Mucosa of descending colon (tissue), 3 donors: Measurements from ENCODE around the gene TOGARAM2. TPM values are rescaled to one million over a fixed set of nuclear protein-coding genes. Genes with fewer than 3 reads are reported as not detected.
"Not testable (repeated sequence)": the region's sequence is repeated elsewhere in the genome, so short reads cannot be mapped to it uniquely, and the experiment has no call there.

Source experiments
- ATAC-seq: fragments of 200-7000 bp; cut with Tn5 transposase; one replicate; pipeline ENCODE4 v1.9.1; 2020; ENCODE audit warnings: mild to moderate bottlenecking, moderate library complexity
- DNase-seq, 3 donors: peaks; one replicate each; pipeline ENCODE4 v3.0.0-alpha.2; 2020
- H3K36me3 ChIP-seq: fragments of 200-600 bp; one replicate; pipeline ENCODE4 v1.8.0; 2021; ENCODE audit warnings: low read depth, mild to moderate bottlenecking
- H3K4me1 ChIP-seq: fragments of 200-600 bp; one replicate; pipeline ENCODE4 v1.8.0; 2021; ENCODE audit warnings: low read depth, mild to moderate bottlenecking
- H3K4me3 ChIP-seq: fragments of 200-600 bp; one replicate; pipeline ENCODE4 v1.8.0; 2021; ENCODE audit warnings: mild to moderate bottlenecking
- H3K9me3 ChIP-seq: fragments of 200-600 bp; one replicate; pipeline ENCODE4 v1.8.0; 2021; ENCODE audit warnings: mild to moderate bottlenecking
- intact Hi-C, 2 donors: fragments of 100-400 bp; cut with DNase I in 1 of 2; cut with micrococcal nuclease in 1 of 2; formaldehyde crosslinking; loops; one replicate each; pipeline versions ENCODE4 v1.11.0 to v1.11.1; 2022; cut with DNase I, micrococcal nuclease
- total RNA-seq, 3 donors: library from RNA; stranded (reverse); fragmentation: NEBNext Ultra II Directional in 2 of 3; extraction: Animal tissue kit (Norgen Biotek cat#: 25700) in 2 of 3; gene quantifications; one replicate each; pipeline versions ENCODE4 v1.2.1 to v1.2.4, GENCODE V29; 2021 to 2023
- TF ChIP-seq, protein P1 (sequence below): fragments of 200-600 bp; IDR thresholded peaks from one replicate; pipeline ENCODE4 v1.8.0; 2022; ENCODE audit warnings: antibody characterized with exemption, mild to moderate bottlenecking
- donor health status: DM: no; HTN: no; CAD: no; lungs with moderate emphysema.
- donor health status: DM: no; HTN: no; CAD: no.
- donor health status: DM: no; HTN: yes; CAD: no.

The TOGARAM2 gene
- total RNA-seq, 3 donors from 2014 or later = 0.58 to 3.2 (median 0.81) TPM

DNA sequence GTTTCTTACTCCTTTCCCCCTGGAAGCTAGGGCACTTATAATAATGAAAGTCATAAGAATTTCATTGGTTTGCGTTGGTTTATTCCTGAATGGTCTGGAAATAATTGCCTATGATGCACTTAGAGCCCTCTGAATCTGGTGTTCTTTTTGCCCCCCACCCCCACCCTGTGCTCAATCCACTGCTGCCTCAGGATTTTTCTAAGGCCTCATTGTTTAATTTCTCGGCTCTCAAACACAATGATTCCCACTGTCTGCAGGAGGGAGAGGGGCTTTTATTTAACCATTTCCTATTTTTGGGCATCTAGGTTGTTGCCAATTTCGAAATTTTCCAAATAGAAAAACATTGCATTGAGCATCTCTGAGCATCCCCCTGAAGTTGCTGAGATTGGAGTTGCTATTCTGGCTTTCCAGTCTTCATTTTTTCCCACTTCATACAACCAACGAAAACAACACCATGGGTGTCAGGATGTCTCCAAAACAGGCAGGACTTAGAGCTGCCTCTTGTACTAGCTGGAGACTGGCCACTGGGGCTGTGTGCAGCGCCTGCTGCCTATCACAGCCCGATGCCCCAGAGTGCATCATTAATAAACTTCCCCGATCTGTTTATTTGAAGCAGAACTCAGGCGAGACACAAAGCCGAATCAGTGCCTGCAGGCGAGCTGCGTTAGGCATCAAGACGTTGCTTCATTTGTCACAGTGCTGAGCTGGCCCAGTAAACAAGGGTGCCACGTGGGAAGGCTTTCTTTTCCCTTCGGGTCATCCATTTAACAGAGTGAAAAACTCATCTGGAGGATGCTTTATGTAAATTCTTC is 95.0 kb downstream of the TOGARAM2 start:
- Histone ChIP-seq H3K4me3 (no peak overlapping the region), H3K4me1 (no peaks in the 10 kb centered on the region), H3K36me3 (no peaks in the 10 kb centered on the region), H3K9me3 (no peaks in the 10 kb centered on the region)
- TF ChIP-seq, protein P1, sequence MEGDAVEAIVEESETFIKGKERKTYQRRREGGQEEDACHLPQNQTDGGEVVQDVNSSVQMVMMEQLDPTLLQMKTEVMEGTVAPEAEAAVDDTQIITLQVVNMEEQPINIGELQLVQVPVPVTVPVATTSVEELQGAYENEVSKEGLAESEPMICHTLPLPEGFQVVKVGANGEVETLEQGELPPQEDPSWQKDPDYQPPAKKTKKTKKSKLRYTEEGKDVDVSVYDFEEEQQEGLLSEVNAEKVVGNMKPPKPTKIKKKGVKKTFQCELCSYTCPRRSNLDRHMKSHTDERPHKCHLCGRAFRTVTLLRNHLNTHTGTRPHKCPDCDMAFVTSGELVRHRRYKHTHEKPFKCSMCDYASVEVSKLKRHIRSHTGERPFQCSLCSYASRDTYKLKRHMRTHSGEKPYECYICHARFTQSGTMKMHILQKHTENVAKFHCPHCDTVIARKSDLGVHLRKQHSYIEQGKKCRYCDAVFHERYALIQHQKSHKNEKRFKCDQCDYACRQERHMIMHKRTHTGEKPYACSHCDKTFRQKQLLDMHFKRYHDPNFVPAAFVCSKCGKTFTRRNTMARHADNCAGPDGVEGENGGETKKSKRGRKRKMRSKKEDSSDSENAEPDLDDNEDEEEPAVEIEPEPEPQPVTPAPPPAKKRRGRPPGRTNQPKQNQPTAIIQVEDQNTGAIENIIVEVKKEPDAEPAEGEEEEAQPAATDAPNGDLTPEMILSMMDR = no peak
- no peak for ATAC-seq
- intact Hi-C loops = no loop called here
- DNase-seq = no peak

DNA sequence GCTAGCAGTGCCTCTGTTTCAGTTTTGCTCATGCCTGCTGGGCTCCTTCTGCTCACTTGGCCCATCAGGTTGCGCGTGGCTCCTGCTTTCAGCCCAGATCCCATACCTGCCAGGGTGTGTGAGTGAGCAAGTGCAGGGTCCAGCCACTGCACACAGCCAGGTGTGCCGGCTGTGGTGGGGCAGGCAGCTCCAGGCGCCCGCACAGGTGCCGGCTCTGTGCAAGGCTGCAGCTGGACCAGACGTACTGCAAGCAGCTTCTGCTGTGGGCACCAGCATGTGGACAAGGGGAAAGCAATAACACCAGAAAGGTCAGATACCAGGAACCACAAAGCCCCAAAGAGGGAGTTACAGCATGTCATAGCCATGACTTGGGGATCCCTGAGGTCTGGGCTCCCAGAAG is 98.8 kb downstream of the TOGARAM2 start:
- intact Hi-C loops = no loop called here
- DNase-seq (no peak), ATAC-seq (no peak)
- Histone ChIP-seq H3K4me1 (no peaks in the 10 kb centered on the region), H3K36me3 (no peaks in the 10 kb centered on the region), H3K4me3 (no peak overlapping the region), H3K9me3 (no peaks in the 10 kb centered on the region)
- TF ChIP-seq, protein P1 = no peak

DNA sequence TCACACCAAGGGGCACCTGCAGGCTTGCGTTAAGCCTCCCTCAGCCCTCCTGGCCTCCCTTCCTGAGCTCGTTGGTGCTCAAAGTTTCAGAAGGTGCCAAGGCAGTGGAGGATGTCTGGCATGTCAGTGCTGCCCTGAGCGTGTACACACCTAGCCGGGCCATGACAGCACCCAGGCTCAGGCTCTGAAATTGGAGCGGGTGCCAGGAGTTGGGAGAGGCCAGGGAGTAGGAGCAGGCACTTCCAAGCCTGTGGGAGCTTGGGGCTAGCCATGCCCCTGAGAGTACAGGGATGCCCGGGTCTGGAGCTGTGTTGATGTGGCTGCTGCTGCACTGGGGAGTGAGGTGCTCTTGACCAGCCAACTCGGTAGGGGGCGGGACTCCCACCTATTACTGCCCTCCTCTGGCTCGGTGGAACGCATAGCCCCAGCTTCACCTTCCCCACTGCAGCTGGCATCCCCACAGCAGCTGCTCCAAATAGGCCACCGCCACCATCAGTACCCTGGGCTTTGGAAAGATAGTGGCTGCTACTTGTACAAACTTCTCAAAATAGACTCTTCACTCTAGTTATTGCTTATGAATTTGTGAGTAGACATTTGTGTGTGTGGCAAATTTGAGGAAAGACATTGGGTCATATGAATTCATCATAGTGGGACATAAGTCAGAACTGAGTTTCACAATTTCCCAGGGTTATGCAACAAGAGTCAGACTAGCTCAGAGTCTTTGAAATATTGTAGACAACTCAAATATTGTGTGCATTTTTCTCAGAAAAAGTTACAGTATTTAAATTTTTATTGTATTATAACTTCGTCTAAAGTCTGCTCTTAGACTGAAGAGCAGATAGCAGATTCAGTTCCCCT is 100.0 kb downstream of the TOGARAM2 start:
- DNase-seq (no peak), ATAC-seq (no peak)
- H3K9me3 ChIP-seq = no peaks in the 10 kb centered on the region
- H3K4me3 ChIP-seq = no peak overlapping the region
- TF ChIP-seq, protein P1 = no peak
- no peaks in the 10 kb centered on the region for H3K4me1 ChIP-seq
- intact Hi-C loops = no loop called here
- H3K36me3 ChIP-seq = no peaks in the 10 kb centered on the region

DNA sequence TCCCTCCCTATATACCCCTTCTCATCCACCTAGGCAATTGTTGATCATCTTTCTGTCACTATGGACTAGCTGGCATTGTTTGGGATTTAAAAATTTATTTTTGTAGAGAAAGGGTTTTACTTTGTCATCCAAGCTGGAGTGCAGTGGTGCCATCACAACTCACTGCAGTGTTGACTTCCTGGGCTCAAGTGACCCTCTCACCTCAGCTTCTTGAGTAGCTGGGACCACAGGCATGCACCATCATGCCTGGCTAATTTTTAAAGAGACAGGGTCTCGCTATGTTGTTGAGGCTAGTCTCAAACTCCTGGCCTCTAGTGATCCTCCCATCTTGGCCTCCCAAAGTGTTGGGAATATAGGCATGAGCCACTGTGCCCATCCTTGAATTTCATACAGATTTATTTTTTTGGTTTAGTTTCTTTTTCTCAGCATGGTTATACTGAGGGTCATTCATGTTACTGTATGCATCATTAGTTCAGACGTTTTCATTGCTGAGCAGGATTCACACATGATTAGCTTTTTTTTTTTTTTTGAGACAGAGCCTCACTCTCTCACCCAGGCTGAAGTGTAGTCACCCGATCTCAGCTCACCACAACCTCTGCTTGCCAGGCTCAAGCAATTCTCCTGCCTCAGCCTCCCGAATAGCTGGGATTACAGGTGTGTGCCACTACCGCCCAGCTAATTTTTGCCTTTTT is 101.9 kb downstream of the TOGARAM2 start:
- TF ChIP-seq, protein P1 = no peak
- DNase-seq (no peak), ATAC-seq (no peak)
- intact Hi-C loops = no loop called here
- Histone ChIP-seq H3K4me3 (no peak overlapping the region), H3K36me3 (no peaks in the 10 kb centered on the region), H3K4me1 (no peaks in the 10 kb centered on the region), H3K9me3 (no peaks in the 10 kb centered on the region)

DNA sequence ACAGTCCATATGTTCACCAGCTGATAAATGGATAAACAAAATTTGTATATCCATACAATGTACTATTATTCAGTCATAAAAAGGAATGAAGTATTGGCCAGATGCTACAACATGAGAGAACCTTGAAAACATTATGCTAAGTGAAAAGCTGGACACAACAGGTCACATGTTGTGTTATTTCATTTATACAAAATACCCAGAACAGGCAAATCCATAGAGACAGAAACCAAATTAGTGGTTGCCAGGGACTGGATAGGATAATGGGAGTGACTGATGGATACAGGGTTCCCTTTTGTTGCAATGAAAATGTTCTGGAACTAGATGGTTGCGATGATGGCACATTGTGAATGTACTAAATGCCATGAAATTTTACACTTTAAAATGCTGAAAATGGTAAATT is 103.5 kb downstream of the TOGARAM2 start:
- Histone ChIP-seq H3K4me3 (no peak overlapping the region), H3K36me3 (no peaks in the 10 kb centered on the region), H3K4me1 (no peaks in the 10 kb centered on the region), H3K9me3 (no peaks in the 10 kb centered on the region)
- intact Hi-C loops = no loop called here
- TF ChIP-seq, protein P1 = no peak
- DNase-seq = no peak
- ATAC-seq = no peak

DNA sequence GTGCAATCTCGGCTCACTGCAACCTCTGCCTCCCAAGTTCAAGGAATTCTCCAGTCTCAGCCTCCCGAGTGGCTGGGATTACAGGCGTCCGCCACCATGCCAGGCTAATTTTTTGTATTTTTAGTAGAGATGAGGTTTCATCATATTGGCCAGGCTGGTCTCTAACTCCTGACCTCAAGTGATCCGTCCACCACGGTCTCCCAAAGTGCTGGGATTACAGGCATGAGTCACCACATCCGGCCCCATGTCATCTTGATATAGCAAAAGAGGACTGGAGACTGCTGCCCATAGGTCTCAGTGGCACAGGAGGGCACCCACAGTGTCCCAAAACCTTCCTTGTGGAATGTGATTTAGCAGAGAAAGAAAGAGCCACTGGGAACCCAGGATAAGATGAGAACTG is 109.2 kb downstream of the TOGARAM2 start:
- H3K9me3 ChIP-seq, ATAC-seq, intact Hi-C loops, DNase-seq, H3K4me3 ChIP-seq, H3K36me3 ChIP-seq, H3K4me1 ChIP-seq: not testable (repeated sequence)
